Stimulated activated CD4-positive, alpha-beta T cell treated with anti-CD3 and anti-CD28 coated beads, Interleukin-4, amount 100 ng/mL, for 4 hours (primary cell): Measurements from ENCODE around the gene GLRX3.

Source experiments
- DNase-seq, 2 experiments: peaks; one replicate each; pipeline ENCODE4 v3.0.0-alpha.2; 2020

The GLRX3 gene

GRCh38 chr10:130212746-130213145 is 76.6 kb downstream of the GLRX3 start:
- DNase-seq: no peak

- no peak for DNase-seq
Observed at GRCh38 chr10:130213286-130214080, 77.3 kb downstream of the GLRX3 start.

- no peak for DNase-seq
Observed at GRCh38 chr10:130214431-130214830, 78.2 kb downstream of the GLRX3 start.

- no peak for DNase-seq
Observed at GRCh38 chr10:130215151-130215930, 79.2 kb downstream of the GLRX3 start.

- DNase-seq: no peak
Observed at GRCh38 chr10:130215931-130216231, 79.7 kb downstream of the GLRX3 start.

GRCh38 chr10:130218181-130218641 is 82.0 kb downstream of the GLRX3 start:
- no peak for DNase-seq

- no peak for DNase-seq
Observed at GRCh38 chr10:130218936-130219335, 82.7 kb downstream of the GLRX3 start.

GRCh38 chr10:130220251-130221185 is 84.3 kb downstream of the GLRX3 start:
- DNase-seq: no peak

GRCh38 chr10:130221456-130222375 is 85.5 kb downstream of the GLRX3 start:
- DNase-seq: no peak

GRCh38 chr10:130222381-130222780 is 86.2 kb downstream of the GLRX3 start:
- DNase-seq: no peak

GRCh38 chr10:130224228-130224627 is 88.0 kb downstream of the GLRX3 start:
- DNase-seq: no peak

GRCh38 chr10:130226012-130226411 is 89.8 kb downstream of the GLRX3 start:
- no peak for DNase-seq

- DNase-seq: no peak
Observed at GRCh38 chr10:130227883-130228282, 91.7 kb downstream of the GLRX3 start.
